GM12878 (cell line): ENCODE data around the gene TGFB2. TPM values are rescaled to one million over a fixed set of nuclear protein-coding genes. Genes with fewer than 3 reads are reported as not detected.

ENCODE experiments used
- ATAC-seq: fragments of 200-7000 bp; cut with Tn5 transposase; 3 replicates; pipeline ENCODE4 v1.9.1; 2020; ENCODE audit warnings: mild to moderate bottlenecking, moderate library complexity
- BruUV-seq: library from RNA; stranded (reverse); fragments of 400-500 nt; replicated peaks from 2 replicates; lab custom pipeline; 2021; lab: Mats Ljungman, UMichigan
- CTCF ChIA-PET: fragments of 300-600 bp; sonication (Branson Sonifier 250); formaldehyde crosslinking; extraction: SDS; loops from one replicate; lab custom pipeline; 2021; ENCODE audit warnings: inconsistent platforms; lab: Yijun Ruan, JAX
- POLR2A ChIA-PET: fragments of 350-600 bp; formaldehyde crosslinking; extraction: SDS; loops from one replicate; lab custom pipeline; 2021; ENCODE audit warnings: inconsistent platforms; lab: Charles Lee
- RAD21 ChIA-PET: fragments of 300-600 bp; sonication (Branson Sonifier 250); formaldehyde crosslinking; loops from one replicate; lab custom pipeline; 2023; ENCODE audit warnings: antibody characterized with exemption; ENCODE audit not compliant: unreplicated experiment; lab: Charles Lee
- SMC1A ChIA-PET: fragments of 300-600 bp; sonication (Branson Sonifier 250); formaldehyde crosslinking; loops from one replicate; lab custom pipeline; 2023; ENCODE audit not compliant: unreplicated experiment, uncharacterized antibody; lab: Charles Lee
- DNase-seq: peaks from one replicate; pipeline ENCODE4 v3.0.0-alpha.2; 2011; ENCODE audit warnings: low read depth, low spot score
- FAIRE-seq: peaks from 3 replicates; lab custom pipeline; 2011; peaks lifted over from hg19 to GRCh38; lab: Jason Lieb, UNC
- H2AFZ ChIP-seq: 2 replicates; pipeline ENCODE4 v1.6.0; 2011; ENCODE audit warnings: low read depth, low read length, control low read depth; ENCODE audit not compliant: control insufficient read depth
- H3K27ac ChIP-seq: 2 replicates; pipeline ENCODE4 v1.5.1; 2011; ENCODE audit warnings: control low read depth; ENCODE audit not compliant: control insufficient read depth, insufficient read depth
- H3K27me3 ChIP-seq, 2 experiments: replicated peaks in 1 of 2; 2 replicates each; pipeline versions ENCODE4 v1.6.0 to v1.6.1; 2011; ENCODE audit warnings: low read length in 1 of 2; ENCODE audit not compliant: control insufficient read depth in 2 of 2, insufficient read depth in 2 of 2
- H3K36me3 ChIP-seq, 2 experiments: 2 replicates each; pipeline ENCODE4 v1.5.1; 2011; ENCODE audit warnings: low read length in 1 of 2; ENCODE audit not compliant: control insufficient read depth in 2 of 2, insufficient read depth in 2 of 2
- H3K4me1 ChIP-seq: 2 replicates; pipeline ENCODE4 v1.6.1; 2011; ENCODE audit warnings: mild to moderate bottlenecking, low read length, moderate library complexity, mixed read lengths; ENCODE audit not compliant: control insufficient read depth, insufficient read depth
- H3K4me2 ChIP-seq: 2 replicates; pipeline ENCODE4 v1.6.0; 2011; ENCODE audit warnings: control low read depth; ENCODE audit not compliant: control insufficient read depth, insufficient read depth
- H3K4me3 ChIP-seq: fragments of 200-600 bp; sonication (generic); 2 replicates; pipeline ENCODE4 v1.5.1; 2016
- H3K79me2 ChIP-seq: 2 replicates; pipeline ENCODE4 v1.6.0; 2011; ENCODE audit warnings: low read length; ENCODE audit not compliant: control insufficient read depth, insufficient read depth
- H3K9ac ChIP-seq: 2 replicates; pipeline ENCODE4 v1.8.0; 2011; ENCODE audit warnings: low read length, control low read depth, mixed read lengths; ENCODE audit not compliant: control insufficient read depth, insufficient read depth
- H3K9me3 ChIP-seq: replicated peaks from 3 replicates; pipeline ENCODE4 v1.5.1; 2011; ENCODE audit warnings: mild to moderate bottlenecking, low read length; ENCODE audit not compliant: control insufficient read depth, insufficient read depth
- H4K20me1 ChIP-seq: 2 replicates; pipeline ENCODE4 v1.6.0; 2011; ENCODE audit not compliant: control insufficient read depth, insufficient read depth
- ASH2L ChIP-seq: fragments of 300-600, 200-600 bp; sonication (generic); IDR thresholded peaks from 2 replicates; pipeline ENCODE4 v1.6.1; 2017; ENCODE audit warnings: low read depth, mild to moderate bottlenecking, borderline replicate concordance
- CBFB ChIP-seq: IDR thresholded peaks from 2 replicates; pipeline ENCODE4 v1.6.1; 2016; ENCODE audit warnings: antibody characterized with exemption, low read depth
- CHD1 ChIP-seq: IDR thresholded peaks from 2 replicates; pipeline ENCODE4 v1.6.1; 2012; ENCODE audit warnings: low read depth, low read length, improper control_type of control experiment
- FOXK2 ChIP-seq: fragments of 450-650 bp; IDR thresholded peaks from 2 replicates; pipeline ENCODE4 v1.6.1; 2017; ENCODE audit warnings: mild to moderate bottlenecking, moderate library complexity
- GABPA ChIP-seq: IDR thresholded peaks from 2 replicates; pipeline ENCODE4 v1.6.1; 2014; ENCODE audit warnings: antibody characterized with exemption, low read depth, mild to moderate bottlenecking, inconsistent platforms
- GATAD2B ChIP-seq: fragments of 450-650 bp; conservative IDR thresholded peaks from 2 replicates; pipeline ENCODE4 v1.6.1; 2017; ENCODE audit warnings: low read depth, mild to moderate bottlenecking, moderate library complexity
- HCFC1 ChIP-seq: fragments of 150-350 bp; IDR thresholded peaks from 2 replicates; pipeline ENCODE4 v1.6.1; 2014; ENCODE audit warnings: low read length
- MEF2B ChIP-seq: fragments of 450-650 bp; IDR thresholded peaks from 2 replicates; pipeline ENCODE4 v1.6.1; 2018; ENCODE audit warnings: mild to moderate bottlenecking, moderate library complexity; ENCODE audit not compliant: partially characterized antibody, poor library complexity, severe bottlenecking
- MYB ChIP-seq: fragments of 150-350 bp; IDR thresholded peaks from 2 replicates; pipeline ENCODE4 v1.6.1; 2014; ENCODE audit warnings: mild to moderate bottlenecking, low read depth, low read length, borderline replicate concordance
- NFYA ChIP-seq: IDR thresholded peaks from 2 replicates; pipeline ENCODE4 v1.6.1; 2011; ENCODE audit warnings: low read depth, mild to moderate bottlenecking, low read length, improper control_type of control experiment, borderline replicate concordance
- SMAD1 ChIP-seq: fragments of 450-650 bp; IDR thresholded peaks from 2 replicates; pipeline ENCODE4 v1.6.1; 2018; ENCODE audit warnings: mild to moderate bottlenecking, low read depth; ENCODE audit not compliant: partially characterized antibody
- SP1 ChIP-seq: IDR thresholded peaks from one replicate; pipeline ENCODE4 v1.6.1; 2011; ENCODE audit warnings: low read depth, low read length
- SREBF2 ChIP-seq: IDR thresholded peaks from 2 replicates; pipeline ENCODE4 v1.6.1; 2012; ENCODE audit warnings: mild to moderate bottlenecking, low read length
- in situ Hi-C: fragments of 300-500 bp; cut with MboI; formaldehyde crosslinking; loops from 9 replicates; pipeline ENCODE4 v1.14.3; 2018; ENCODE audit warnings: mixed read lengths
- intact Hi-C: fragments of 100-400 bp; cut with micrococcal nuclease; formaldehyde crosslinking; loops from one replicate; pipeline ENCODE4 v1.14.2; 2022; ENCODE audit not compliant: unreplicated experiment
- polyA plus RNA-seq, 11 experiments: library from polyadenylated mRNA; depleted of rRNA in 4 of 11; unstranded in 6 of 11; stranded (reverse) in 5 of 11; fragments of >200 nt; fragmentation: Nextera tagmentation in 4 of 11; fragmentation: Illumina TruSeq in 1 of 11; extraction: Ambion mirVana in 4 of 11; extraction: Trizol in 1 of 11; gene quantifications; 1 replicate in 1 of 11; 2 replicates in 10 of 11; pipeline versions ENCODE4 v1.2.1 to v1.2.3, GENCODE V29; 2011 to 2016; ENCODE audit warnings: inconsistent platforms in 2 of 11, missing spikeins in 2 of 11, low read depth in 1 of 11
- total RNA-seq, 4 experiments: library from RNA; depleted of rRNA in 3 of 4; stranded (reverse); fragments of >200 nt in 3 of 4; fragmentation: Illumina TruSeq in 1 of 4; extraction: Trizol in 1 of 4; gene quantifications; 2 replicates each; pipeline versions ENCODE4 v1.2.1 to v1.2.3, GENCODE V29; 2013 to 2021
- TF ChIP-seq, protein P1 (sequence below): IDR thresholded peaks from 2 replicates; pipeline ENCODE4 v1.6.1; 2011; ENCODE audit warnings: low read depth, mild to moderate bottlenecking, low read length, moderate library complexity, borderline replicate concordance; ENCODE audit errors: extremely low read depth
- TF ChIP-seq, protein P2 (sequence below): fragments of 450-650 bp; conservative IDR thresholded peaks from 2 replicates; pipeline ENCODE4 v1.6.1; 2017; ENCODE audit warnings: mild to moderate bottlenecking, moderate library complexity
- TF ChIP-seq, protein P3 (sequence below): IDR thresholded peaks from 2 replicates; pipeline ENCODE4 v1.6.1; 2012; ENCODE audit warnings: improper control_type of control experiment, low read depth, low read length; ENCODE audit not compliant: insufficient replicate concordance
- TF ChIP-seq, protein P4 (sequence below): IDR thresholded peaks from 2 replicates; pipeline ENCODE4 v1.6.1; 2012; ENCODE audit warnings: low read depth, low read length, improper control_type of control experiment

The TGFB2 gene
- total and polyA plus RNA-seq, 10 of the 15 experiments (the other 5 are each of a cell fraction or from before 2014, with no cell fraction given) = 0.03 to 0.11 (median 0.04) TPM; not detected in 6

DNA sequence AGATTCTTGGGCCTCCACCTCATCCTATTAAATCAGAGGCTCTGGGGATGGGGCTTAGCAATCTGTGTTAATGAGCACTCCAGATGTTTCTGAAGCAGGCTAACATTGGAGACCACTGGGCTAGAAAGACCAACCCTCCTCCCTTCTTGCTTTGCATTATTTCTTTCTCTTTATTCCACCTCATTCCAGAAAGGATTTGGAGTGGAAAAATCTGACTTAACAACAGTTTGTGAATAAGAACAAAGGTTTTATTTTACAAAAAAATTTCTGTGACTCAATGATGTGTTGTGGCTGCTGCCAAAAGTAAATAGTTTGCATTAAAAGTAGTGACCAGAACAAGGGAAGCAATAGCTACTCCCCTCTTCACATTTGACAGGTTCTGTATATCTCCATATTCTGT, 79.4 kb downstream of the TGFB2 start:
- intact Hi-C loops = no loop called here
- Histone ChIP-seq H4K20me1 (no peaks in the 10 kb centered on the region), H3K27ac (no peak overlapping the region), H3K36me3 (no peaks in the 10 kb centered on the region), H3K4me1 (no peaks in the 10 kb centered on the region), H3K9me3 (no peaks in the 10 kb centered on the region), H2AFZ (no peak overlapping the region), H3K4me2 (no peak overlapping the region), H3K4me3 (no peak overlapping the region)
- no peak for FAIRE-seq
- POLR2A ChIA-PET = no interaction called here
- RAD21 ChIA-PET = no interaction called here
- in situ Hi-C loops = no loop called here
- no peak for TF ChIP-seq MEF2B
- TF ChIP-seq NFYA = no peak
- no peak for TF ChIP-seq MYB
- no peak for TF ChIP-seq HCFC1
- no peak for TF ChIP-seq SMAD1
- TF ChIP-seq GABPA = no peak
- TF ChIP-seq, protein P1, sequence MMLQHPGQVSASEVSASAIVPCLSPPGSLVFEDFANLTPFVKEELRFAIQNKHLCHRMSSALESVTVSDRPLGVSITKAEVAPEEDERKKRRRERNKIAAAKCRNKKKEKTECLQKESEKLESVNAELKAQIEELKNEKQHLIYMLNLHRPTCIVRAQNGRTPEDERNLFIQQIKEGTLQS = no peak
- TF ChIP-seq SREBF2 = no peak
- TF ChIP-seq SP1 = no peak
- no peak for TF ChIP-seq FOXK2
- TF ChIP-seq, protein P2, sequence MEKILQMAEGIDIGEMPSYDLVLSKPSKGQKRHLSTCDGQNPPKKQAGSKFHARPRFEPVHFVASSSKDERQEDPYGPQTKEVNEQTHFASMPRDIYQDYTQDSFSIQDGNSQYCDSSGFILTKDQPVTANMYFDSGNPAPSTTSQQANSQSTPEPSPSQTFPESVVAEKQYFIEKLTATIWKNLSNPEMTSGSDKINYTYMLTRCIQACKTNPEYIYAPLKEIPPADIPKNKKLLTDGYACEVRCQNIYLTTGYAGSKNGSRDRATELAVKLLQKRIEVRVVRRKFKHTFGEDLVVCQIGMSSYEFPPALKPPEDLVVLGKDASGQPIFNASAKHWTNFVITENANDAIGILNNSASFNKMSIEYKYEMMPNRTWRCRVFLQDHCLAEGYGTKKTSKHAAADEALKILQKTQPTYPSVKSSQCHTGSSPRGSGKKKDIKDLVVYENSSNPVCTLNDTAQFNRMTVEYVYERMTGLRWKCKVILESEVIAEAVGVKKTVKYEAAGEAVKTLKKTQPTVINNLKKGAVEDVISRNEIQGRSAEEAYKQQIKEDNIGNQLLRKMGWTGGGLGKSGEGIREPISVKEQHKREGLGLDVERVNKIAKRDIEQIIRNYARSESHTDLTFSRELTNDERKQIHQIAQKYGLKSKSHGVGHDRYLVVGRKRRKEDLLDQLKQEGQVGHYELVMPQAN = no peak
- no peak for TF ChIP-seq ASH2L
- no peak for TF ChIP-seq CBFB
- TF ChIP-seq GATAD2B = no peak
- no peak for TF ChIP-seq CHD1
- TF ChIP-seq, protein P3, sequence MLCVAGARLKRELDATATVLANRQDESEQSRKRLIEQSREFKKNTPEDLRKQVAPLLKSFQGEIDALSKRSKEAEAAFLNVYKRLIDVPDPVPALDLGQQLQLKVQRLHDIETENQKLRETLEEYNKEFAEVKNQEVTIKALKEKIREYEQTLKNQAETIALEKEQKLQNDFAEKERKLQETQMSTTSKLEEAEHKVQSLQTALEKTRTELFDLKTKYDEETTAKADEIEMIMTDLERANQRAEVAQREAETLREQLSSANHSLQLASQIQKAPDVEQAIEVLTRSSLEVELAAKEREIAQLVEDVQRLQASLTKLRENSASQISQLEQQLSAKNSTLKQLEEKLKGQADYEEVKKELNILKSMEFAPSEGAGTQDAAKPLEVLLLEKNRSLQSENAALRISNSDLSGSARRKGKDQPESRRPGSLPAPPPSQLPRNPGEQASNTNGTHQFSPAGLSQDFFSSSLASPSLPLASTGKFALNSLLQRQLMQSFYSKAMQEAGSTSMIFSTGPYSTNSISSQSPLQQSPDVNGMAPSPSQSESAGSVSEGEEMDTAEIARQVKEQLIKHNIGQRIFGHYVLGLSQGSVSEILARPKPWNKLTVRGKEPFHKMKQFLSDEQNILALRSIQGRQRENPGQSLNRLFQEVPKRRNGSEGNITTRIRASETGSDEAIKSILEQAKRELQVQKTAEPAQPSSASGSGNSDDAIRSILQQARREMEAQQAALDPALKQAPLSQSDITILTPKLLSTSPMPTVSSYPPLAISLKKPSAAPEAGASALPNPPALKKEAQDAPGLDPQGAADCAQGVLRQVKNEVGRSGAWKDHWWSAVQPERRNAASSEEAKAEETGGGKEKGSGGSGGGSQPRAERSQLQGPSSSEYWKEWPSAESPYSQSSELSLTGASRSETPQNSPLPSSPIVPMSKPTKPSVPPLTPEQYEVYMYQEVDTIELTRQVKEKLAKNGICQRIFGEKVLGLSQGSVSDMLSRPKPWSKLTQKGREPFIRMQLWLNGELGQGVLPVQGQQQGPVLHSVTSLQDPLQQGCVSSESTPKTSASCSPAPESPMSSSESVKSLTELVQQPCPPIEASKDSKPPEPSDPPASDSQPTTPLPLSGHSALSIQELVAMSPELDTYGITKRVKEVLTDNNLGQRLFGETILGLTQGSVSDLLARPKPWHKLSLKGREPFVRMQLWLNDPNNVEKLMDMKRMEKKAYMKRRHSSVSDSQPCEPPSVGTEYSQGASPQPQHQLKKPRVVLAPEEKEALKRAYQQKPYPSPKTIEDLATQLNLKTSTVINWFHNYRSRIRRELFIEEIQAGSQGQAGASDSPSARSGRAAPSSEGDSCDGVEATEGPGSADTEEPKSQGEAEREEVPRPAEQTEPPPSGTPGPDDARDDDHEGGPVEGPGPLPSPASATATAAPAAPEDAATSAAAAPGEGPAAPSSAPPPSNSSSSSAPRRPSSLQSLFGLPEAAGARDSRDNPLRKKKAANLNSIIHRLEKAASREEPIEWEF = no peak
- TF ChIP-seq, protein P4, sequence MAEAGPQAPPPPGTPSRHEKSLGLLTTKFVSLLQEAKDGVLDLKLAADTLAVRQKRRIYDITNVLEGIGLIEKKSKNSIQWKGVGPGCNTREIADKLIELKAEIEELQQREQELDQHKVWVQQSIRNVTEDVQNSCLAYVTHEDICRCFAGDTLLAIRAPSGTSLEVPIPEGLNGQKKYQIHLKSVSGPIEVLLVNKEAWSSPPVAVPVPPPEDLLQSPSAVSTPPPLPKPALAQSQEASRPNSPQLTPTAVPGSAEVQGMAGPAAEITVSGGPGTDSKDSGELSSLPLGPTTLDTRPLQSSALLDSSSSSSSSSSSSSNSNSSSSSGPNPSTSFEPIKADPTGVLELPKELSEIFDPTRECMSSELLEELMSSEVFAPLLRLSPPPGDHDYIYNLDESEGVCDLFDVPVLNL = no peak
- TF ChIP-seq, all 136 proteins: peak for 0
- H3K79me2 ChIP-seq = no peaks in the 10 kb centered on the region
- ChIA-PET SMC1A (no interaction called here), CTCF (no interaction called here)
- no peak overlapping the region for H3K9ac ChIP-seq
- no peak for DNase-seq
- H3K27me3 ChIP-seq = no peaks in the 10 kb centered on the region; a peak in 1 of 4 replicates
- no peak for ATAC-seq
- no TSS peak for BruUV-seq
